Endothelial cell of umbilical vein (primary cell): Measurements from ENCODE around the gene GPR61. TPM values are rescaled to one million over a fixed set of nuclear protein-coding genes. Genes with fewer than 3 reads are reported as not detected.
A peak's percentile ranks its signal among the peaks of the same experiment; 100 is the strongest.

Source experiments
- BruUV-seq: library from RNA; stranded (reverse); fragments of 400-500 nt; replicated peaks from 2 replicates; lab custom pipeline; 2021; lab: Mats Ljungman, UMichigan
- CTCF ChIA-PET: fragments of 300-600, 350-600 bp; sonication (Branson Sonifier 250); formaldehyde crosslinking; loops from one replicate; lab custom pipeline; 2021; ENCODE audit warnings: antibody characterized with exemption, inconsistent platforms; lab: Charles Lee
- POLR2A ChIA-PET: fragments of 300-600, 350-600 bp; sonication (Branson Sonifier 250); formaldehyde crosslinking; loops from one replicate; lab custom pipeline; 2021; ENCODE audit warnings: antibody characterized with exemption, inconsistent platforms; lab: Charles Lee
- DNase-seq: peaks from one replicate; pipeline ENCODE4 v3.0.0-alpha.2; 2011; ENCODE audit warnings: low read depth, low spot score
- FAIRE-seq: peaks from 2 replicates; lab custom pipeline; 2011; peaks lifted over from hg19 to GRCh38; lab: Jason Lieb, UNC
- H2AFZ ChIP-seq: 2 replicates; pipeline ENCODE4 v1.6.0; 2012; ENCODE audit warnings: low read depth, low read length, control low read depth, inconsistent platforms
- H3K27ac ChIP-seq: 2 replicates; pipeline ENCODE4 v1.5.1; 2011; ENCODE audit warnings: low read depth, mild to moderate bottlenecking, control low read depth, low read length, moderate library complexity; ENCODE audit not compliant: insufficient read depth
- H3K27me3 ChIP-seq, 2 experiments: 2 replicates each; pipeline versions ENCODE4 v1.6.0 to v1.6.1; 2011; ENCODE audit warnings: low read length in 2 of 2, mixed read lengths in 1 of 2; ENCODE audit not compliant: control insufficient read depth in 2 of 2, insufficient read depth in 2 of 2
- H3K36me3 ChIP-seq, 2 experiments: 2 replicates in 1 of 2; 3 replicates in 1 of 2; pipeline ENCODE4 v1.5.1; 2011; ENCODE audit warnings: low read length in 2 of 2, mild to moderate bottlenecking in 1 of 2, moderate library complexity in 1 of 2; ENCODE audit not compliant: control insufficient read depth in 2 of 2, insufficient read depth in 2 of 2; ENCODE audit errors: extremely low read depth in 1 of 2
- H3K4me1 ChIP-seq: 3 replicates; pipeline ENCODE4 v1.5.1; 2011; ENCODE audit warnings: mild to moderate bottlenecking, low read length; ENCODE audit not compliant: control insufficient read depth, insufficient read depth; ENCODE audit errors: extremely low read depth
- H3K4me2 ChIP-seq: 2 replicates; pipeline ENCODE4 v1.6.1; 2011; ENCODE audit warnings: low read length, control low read depth, mixed read lengths; ENCODE audit not compliant: insufficient read depth
- H3K4me3 ChIP-seq, 3 experiments: fragments of 200-600 bp in 1 of 3; sonication (generic), shearing (Covaris generic) in 1 of 3; replicated peaks in 1 of 3; 2 replicates each; pipeline ENCODE4 v1.5.1; 2011 to 2016; ENCODE audit warnings: control low read depth in 3 of 3, low read length in 3 of 3, mild to moderate bottlenecking in 2 of 3, inconsistent platforms in 1 of 3, low read depth in 1 of 3, moderate library complexity in 1 of 3; ENCODE audit not compliant: insufficient read depth in 1 of 3
- H3K79me2 ChIP-seq: 2 replicates; pipeline ENCODE4 v1.6.0; 2012; ENCODE audit warnings: low read length, inconsistent platforms; ENCODE audit not compliant: control insufficient read depth, insufficient read depth
- H3K9ac ChIP-seq: replicated peaks from 2 replicates; pipeline ENCODE3; 2011; ENCODE audit warnings: low read length, control low read depth; ENCODE audit not compliant: insufficient read depth; ENCODE audit errors: extremely low read depth
- H3K9me1 ChIP-seq: replicated peaks from 3 replicates; pipeline ENCODE4 v1.6.0; 2011; ENCODE audit warnings: mild to moderate bottlenecking, low read length; ENCODE audit not compliant: control insufficient read depth, insufficient read depth; ENCODE audit errors: extremely low read depth
- H3K9me3 ChIP-seq: replicated peaks from 2 replicates; pipeline ENCODE4 v1.5.1; 2012; ENCODE audit warnings: low read length, inconsistent platforms; ENCODE audit not compliant: control insufficient read depth, insufficient read depth
- H4K20me1 ChIP-seq: replicated peaks from 2 replicates; pipeline ENCODE3; 2011; ENCODE audit warnings: mild to moderate bottlenecking, low read length; ENCODE audit not compliant: control insufficient read depth, insufficient read depth; ENCODE audit errors: extremely low read depth
- EZH2 ChIP-seq: IDR thresholded peaks from 2 replicates; pipeline ENCODE4 v1.6.1; 2012; ENCODE audit warnings: borderline replicate concordance, low read depth, mild to moderate bottlenecking, moderate library complexity, low read length, inconsistent platforms; ENCODE audit not compliant: severe bottlenecking
- FOS ChIP-seq: IDR thresholded peaks from 2 replicates; pipeline ENCODE4 v1.6.1; 2011; ENCODE audit warnings: mild to moderate bottlenecking, low read length, moderate library complexity, borderline replicate concordance; ENCODE audit not compliant: insufficient read depth
- GATA2 ChIP-seq: IDR thresholded peaks from 2 replicates; pipeline ENCODE4 v1.7.0; 2011; ENCODE audit warnings: low read depth, mild to moderate bottlenecking, moderate library complexity, mixed read lengths, low read length; ENCODE audit not compliant: insufficient read length, insufficient read depth
- JUN ChIP-seq: IDR thresholded peaks from 2 replicates; pipeline ENCODE4 v1.6.1; 2011; ENCODE audit warnings: borderline replicate concordance, low read depth; ENCODE audit not compliant: insufficient read length, insufficient read depth
- MYC ChIP-seq: IDR thresholded peaks from one replicate; pipeline ENCODE4 v1.6.1; 2011; ENCODE audit warnings: mild to moderate bottlenecking, low read depth, low read length
- POLR2A ChIP-seq: IDR thresholded peaks from 2 replicates; pipeline ENCODE4 v1.6.1; 2012; ENCODE audit warnings: low read depth, mild to moderate bottlenecking, control low read depth, low read length
- POLR2AphosphoS5 ChIP-seq: IDR thresholded peaks from 2 replicates; pipeline ENCODE4 v1.6.1; 2012; ENCODE audit warnings: low read depth, mild to moderate bottlenecking, control low read depth, low read length, moderate library complexity; ENCODE audit not compliant: insufficient read depth
- dilution Hi-C: fragments of 300-500 bp; cut with MboI; formaldehyde crosslinking; loops from one replicate; pipeline ENCODE4 v1.15.0; 2019; ENCODE audit warnings: low sequenced_read_pairs; ENCODE audit not compliant: extremely low pct_ligation_motif_present
- intact Hi-C: fragments of 100-400 bp; cut with micrococcal nuclease; formaldehyde crosslinking; loops from one replicate; pipeline ENCODE4 v1.10.0; 2022
- polyA plus RNA-seq, 4 experiments: library from polyadenylated mRNA; depleted of rRNA in 3 of 4; stranded (reverse) in 3 of 4; unstranded in 1 of 4; fragments of >200 nt; gene quantifications; 2 replicates each; pipeline versions ENCODE4 v1.2.1 to v1.2.3, GENCODE V29; 2011 to 2012; ENCODE audit warnings: missing spikeins in 1 of 4
- total RNA-seq: library from RNA; stranded (reverse); gene quantifications from 2 replicates; pipeline ENCODE4 v1.2.3, GENCODE V29; 2021
- TF ChIP-seq, protein P1 (sequence below), 2 donors: IDR thresholded peaks; 1 replicate in 1 of 2; 2 replicates in 1 of 2; pipeline ENCODE4 v1.5.1; 2011; ENCODE audit warnings: low read length in 2 of 2, mild to moderate bottlenecking in 2 of 2, moderate library complexity in 2 of 2, control low read depth in 1 of 2, inconsistent platforms in 1 of 2, low read depth in 1 of 2; ENCODE audit not compliant: insufficient read depth in 1 of 2; ENCODE audit errors: extremely low read depth in 1 of 2
- TF ChIP-seq, protein P2 (sequence below): IDR thresholded peaks from 2 replicates; pipeline ENCODE4 v1.6.1; 2011; ENCODE audit not compliant: insufficient read depth, insufficient read length

Gene GPR61
- total and polyA plus RNA-seq, 2 donors (not counting 3 experiments of a cell fraction or from before 2014, with no cell fraction given), result not detected

GRCh38 chr1:109508873-109509175 is 30.8 kb upstream of the GPR61 start:
- H3K4me2 ChIP-seq, result peak overlapping the region; percentile 65
- H2AFZ ChIP-seq, result peak overlapping the region; percentile 68
- no TSS peak for BruUV-seq
- POLR2A ChIA-PET, result no interaction called here
- TF ChIP-seq JUN, result no peak
- TF ChIP-seq, protein P1, sequence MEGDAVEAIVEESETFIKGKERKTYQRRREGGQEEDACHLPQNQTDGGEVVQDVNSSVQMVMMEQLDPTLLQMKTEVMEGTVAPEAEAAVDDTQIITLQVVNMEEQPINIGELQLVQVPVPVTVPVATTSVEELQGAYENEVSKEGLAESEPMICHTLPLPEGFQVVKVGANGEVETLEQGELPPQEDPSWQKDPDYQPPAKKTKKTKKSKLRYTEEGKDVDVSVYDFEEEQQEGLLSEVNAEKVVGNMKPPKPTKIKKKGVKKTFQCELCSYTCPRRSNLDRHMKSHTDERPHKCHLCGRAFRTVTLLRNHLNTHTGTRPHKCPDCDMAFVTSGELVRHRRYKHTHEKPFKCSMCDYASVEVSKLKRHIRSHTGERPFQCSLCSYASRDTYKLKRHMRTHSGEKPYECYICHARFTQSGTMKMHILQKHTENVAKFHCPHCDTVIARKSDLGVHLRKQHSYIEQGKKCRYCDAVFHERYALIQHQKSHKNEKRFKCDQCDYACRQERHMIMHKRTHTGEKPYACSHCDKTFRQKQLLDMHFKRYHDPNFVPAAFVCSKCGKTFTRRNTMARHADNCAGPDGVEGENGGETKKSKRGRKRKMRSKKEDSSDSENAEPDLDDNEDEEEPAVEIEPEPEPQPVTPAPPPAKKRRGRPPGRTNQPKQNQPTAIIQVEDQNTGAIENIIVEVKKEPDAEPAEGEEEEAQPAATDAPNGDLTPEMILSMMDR (IDR thresholded peaks at IDR 0.05; ENCODE audit: extremely low read depth in 1 of 2, insufficient read depth in 1 of 2, low read depth in 1 of 2, low read length in 2 of 2), result no peak
- no peak for TF ChIP-seq GATA2
- TF ChIP-seq EZH2, result no peak
- no peak for TF ChIP-seq POLR2AphosphoS5
- no peak for TF ChIP-seq FOS
- no peak for TF ChIP-seq MYC
- TF ChIP-seq POLR2A, result no peak
- TF ChIP-seq, protein P2, sequence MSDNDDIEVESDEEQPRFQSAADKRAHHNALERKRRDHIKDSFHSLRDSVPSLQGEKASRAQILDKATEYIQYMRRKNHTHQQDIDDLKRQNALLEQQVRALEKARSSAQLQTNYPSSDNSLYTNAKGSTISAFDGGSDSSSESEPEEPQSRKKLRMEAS, result no peak
- no peak overlapping the region for H3K27ac ChIP-seq
- H3K9me1 ChIP-seq, result no peaks in the 10 kb centered on the region
- no peak for DNase-seq
- H3K4me1 ChIP-seq, result peaks cover 6% of the 10 kb centered on the region
- FAIRE-seq, result no peak
- no peak overlapping the region for H3K9ac ChIP-seq
- H3K79me2 ChIP-seq, result no peaks in the 10 kb centered on the region
- intact Hi-C loops (no loop called here), dilution Hi-C loops (no loop called here)
- CTCF ChIA-PET, result interaction anchor here (1.6 to 23.0 kb wide), 7 partner anchors 9 to 22 kb away, joined by 8 to 955 read pairs (median 14); partner anchors contain the start of genes CYB561D1 and GPR61
- H3K9me3 ChIP-seq, result no peaks in the 10 kb centered on the region
- peaks cover 10 to 21% of the 10 kb centered on the region in 2 experiments for H3K27me3 ChIP-seq
- no peaks in the 10 kb centered on the region for H3K36me3 ChIP-seq
- no peaks in the 10 kb centered on the region for H4K20me1 ChIP-seq
- no peak overlapping the region for H3K4me3 ChIP-seq
